NCI-H748 (cell line): ENCODE measurements around the gene CALM3.
"Not testable (repeated sequence)": the region's sequence is repeated elsewhere in the genome, so short reads cannot be mapped to it uniquely, and the experiment has no call there.

Source experiments
- DNase-seq: peaks from one replicate; lab custom pipeline; 2025; ENCODE audit not compliant: unreplicated experiment; lab: John Stamatoyannopoulos, UW

CALM3 gene

GRCh38 chr19:46601318-46602224 is at the start of gene CALM3:
Gene CALM3 (plus strand): TSS chr19:46601330. CDS start chr19:46601435, 105 bp downstream.
- peak; percentile 52 for DNase-seq

DNA sequence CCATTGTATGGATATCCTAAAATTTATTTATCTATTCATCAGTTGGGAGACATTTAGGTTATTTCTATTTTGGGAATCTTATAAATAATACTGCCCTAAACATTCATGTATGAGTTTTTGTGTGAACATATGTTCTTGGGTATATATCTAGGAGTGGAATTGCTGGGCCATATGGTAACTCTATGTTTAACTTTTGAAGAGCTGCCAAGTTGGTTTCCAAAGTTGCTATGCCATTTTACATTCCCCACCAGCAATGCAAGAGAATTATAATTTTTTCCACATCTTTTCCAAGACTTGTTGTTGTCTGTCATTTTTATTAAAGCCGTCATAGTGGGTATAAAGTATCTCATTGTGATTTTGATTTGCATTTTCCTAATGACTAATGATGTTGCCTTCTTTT is 48.2 kb upstream of the CALM3 start:
- DNase-seq: no peak

- DNase-seq: no peak
These were observed 47.0 kb upstream of the CALM3 start for GRCh38 chr19:46554161-46554560.

- DNase-seq: no peak
These were observed 45.4 kb upstream of the CALM3 start for GRCh38 chr19:46555628-46556280.

- not testable (repeated sequence) for DNase-seq
These were observed 44.7 kb upstream of the CALM3 start for GRCh38 chr19:46556471-46556870.

- no peak for DNase-seq
These were observed 41.9 kb upstream of the CALM3 start for GRCh38 chr19:46559203-46559602.

DNA sequence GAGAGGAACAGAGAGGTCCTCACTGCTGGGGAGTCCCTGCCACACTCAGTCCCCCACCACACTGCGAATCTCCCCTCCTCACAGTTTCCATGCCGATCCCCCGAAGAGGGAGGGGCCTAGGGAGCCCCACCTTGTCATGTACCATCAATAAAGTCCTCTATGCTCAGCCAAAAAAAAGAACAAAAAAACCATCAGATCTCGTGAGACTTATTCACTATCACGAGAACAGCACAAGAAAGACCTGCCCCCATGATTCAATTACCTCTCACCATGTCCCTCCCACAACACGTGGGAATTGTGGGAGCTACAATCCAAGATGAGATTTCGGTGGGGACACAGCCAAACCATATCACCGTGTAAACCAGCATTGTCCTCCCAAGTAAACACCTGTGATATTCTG is 41.5 kb upstream of the CALM3 start:
- DNase-seq: not testable (repeated sequence)

GRCh38 chr19:46564701-46565100 is 36.4 kb upstream of the CALM3 start:
- DNase-seq: no peak

DNA sequence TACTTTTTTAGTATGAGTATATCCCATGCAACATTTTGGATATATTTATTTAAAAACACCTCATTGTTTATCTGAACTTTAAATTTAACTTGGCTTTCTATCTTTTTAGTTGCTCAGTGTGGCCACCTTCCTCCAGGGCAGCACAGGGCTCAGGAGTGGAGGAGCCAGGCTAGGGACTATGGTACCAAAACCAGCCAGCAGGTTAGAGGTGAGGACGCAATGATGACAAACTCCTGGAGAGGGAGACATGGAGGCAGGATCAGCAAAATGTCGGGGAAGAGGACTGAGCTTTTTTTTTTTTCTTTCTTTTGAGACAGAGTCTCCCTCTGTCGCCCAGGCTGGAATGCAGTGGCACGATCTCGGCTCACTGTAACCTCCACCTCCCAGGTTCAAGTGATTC is 29.6 kb upstream of the CALM3 start:
- peak; percentile 56 for DNase-seq

DNA sequence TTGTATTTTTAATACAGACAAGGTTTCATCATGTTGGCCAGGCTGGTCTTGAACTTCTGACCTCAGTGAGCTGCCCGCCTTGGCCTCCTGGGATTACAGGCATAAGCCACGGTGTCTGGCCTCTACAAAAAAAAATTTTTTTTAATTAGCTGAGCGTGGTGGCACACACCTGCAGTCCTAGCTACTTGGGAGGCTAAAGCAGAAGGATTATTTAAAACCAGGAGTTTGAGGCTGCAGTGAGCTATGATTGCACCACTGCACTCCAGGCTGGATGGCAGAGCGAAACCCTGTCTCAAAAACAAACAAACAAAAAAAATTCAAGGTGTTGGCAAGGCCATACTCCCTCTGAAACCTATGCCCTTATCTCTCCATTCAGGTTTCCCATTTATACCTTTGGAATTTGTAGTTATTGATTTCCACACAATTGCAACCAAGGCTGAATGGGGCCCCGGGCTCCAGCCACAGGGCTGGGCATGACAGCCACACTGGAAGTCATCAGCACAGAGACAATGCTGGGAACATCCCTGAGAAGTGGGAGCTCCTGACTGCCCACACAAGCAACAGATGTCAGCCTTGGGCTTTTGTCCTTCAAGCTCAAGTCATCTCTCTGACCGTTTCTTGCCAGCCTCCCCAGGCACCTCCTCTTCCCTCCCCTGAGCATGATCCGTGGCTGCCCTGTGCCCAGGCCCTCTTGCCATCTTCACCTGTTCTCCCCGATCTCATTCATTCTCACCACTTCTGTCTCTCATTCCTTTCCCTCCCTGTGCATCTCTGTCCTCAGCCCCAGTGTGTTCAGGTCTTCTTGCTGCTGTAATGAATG is 27.2 kb upstream of the CALM3 start:
- no peak for DNase-seq

GRCh38 chr19:46574533-46574932 is 26.6 kb upstream of the CALM3 start:
- DNase-seq: no peak

- no peak for DNase-seq
These were observed 22.7 kb upstream of the CALM3 start for GRCh38 chr19:46578450-46578849.

- DNase-seq: peak; percentile 30
These were observed 21.7 kb upstream of the CALM3 start for GRCh38 chr19:46579361-46579879.

DNA sequence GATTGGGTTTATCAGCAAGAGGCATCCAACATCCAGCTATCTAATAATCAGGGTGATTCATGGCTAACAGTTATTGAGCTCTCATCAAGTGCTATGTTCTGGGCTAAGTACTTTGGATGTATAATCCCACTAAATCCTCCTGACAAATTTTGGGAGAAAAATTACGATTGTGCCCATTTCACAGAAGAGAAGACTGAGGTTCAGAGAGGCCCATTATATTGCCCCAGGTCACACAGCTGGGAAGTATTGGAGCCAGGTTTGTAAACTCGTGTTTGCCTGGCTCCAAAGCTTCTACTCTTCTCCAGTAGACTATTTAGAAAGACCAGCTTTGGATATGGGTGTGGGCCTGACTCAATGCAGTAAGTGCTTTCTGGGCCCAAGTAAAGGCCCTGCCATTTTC is 20.9 kb upstream of the CALM3 start:
- no peak for DNase-seq

- no peak for DNase-seq
These were observed 15.6 kb upstream of the CALM3 start for GRCh38 chr19:46585539-46585938.

- DNase-seq: no peak
These were observed 14.8 kb upstream of the CALM3 start for GRCh38 chr19:46586294-46586693.

DNA sequence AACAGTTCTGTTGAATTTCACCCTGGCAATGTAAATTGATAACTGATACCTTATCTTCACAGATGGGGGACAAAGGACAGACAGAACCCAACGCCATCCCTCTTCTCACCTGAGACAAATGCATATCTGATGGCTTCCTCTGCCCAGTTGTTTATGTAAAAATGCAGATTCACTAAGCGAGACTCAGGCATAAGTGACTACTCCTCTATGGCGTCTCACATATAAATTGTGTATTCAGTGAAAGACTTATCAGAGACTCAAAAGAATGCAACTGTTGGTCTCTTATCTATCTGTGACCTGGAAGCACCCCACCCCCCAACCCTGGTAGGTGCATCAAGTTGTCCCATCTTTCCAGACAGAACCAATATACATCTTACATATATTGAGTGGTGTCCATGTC is 13.3 kb upstream of the CALM3 start:
- no peak for DNase-seq

GRCh38 chr19:46591254-46591653 is 9.9 kb upstream of the CALM3 start:
- DNase-seq: no peak

- DNase-seq: no peak
These were observed 9.3 kb upstream of the CALM3 start for GRCh38 chr19:46591870-46592269.

DNA sequence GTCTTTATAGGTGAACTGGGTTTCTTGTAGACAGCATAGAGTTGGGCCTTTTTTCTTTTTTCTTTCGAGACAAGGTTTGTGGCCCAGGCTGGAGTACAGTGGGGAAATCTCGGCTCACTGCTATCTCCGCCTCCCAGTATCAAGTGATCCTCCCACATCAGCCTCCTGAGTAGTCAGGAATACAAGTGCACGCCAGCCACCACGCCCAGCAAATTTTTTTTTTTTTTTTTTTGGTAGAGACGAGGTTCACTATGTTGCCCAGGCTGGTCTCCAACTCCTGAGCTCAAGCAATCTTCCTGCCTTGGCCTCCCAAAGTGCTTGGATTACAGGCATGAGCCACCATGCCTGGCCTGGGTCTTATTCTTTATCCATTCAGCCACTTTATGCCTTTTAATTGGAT is 5.1 kb upstream of the CALM3 start:
- DNase-seq: no peak

DNA sequence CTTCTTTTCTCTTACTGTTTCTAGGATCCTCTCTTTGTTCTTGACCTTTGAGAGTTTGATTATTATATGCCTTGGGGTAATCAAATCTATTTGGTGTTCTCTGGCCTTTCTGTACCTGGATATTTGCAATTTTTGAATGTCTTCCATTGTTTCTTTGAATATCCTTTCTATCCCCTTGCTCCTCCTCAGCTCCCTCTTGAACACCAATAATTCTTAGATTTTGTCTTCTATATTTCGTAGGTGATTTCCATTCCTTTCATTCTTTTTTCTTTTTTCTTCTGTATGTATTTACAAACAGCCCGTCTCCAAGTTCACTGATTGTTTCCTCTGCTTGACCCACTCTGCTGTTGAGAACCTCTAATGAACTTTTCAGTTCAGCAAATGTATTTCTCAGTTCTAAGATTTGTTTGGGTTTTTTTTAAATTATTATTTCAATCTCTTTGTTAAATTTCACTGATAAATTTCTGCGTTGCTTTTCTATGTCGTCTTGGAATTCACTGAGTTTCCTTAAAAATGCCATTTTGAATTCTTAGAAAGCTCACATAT is 2.7 kb upstream of the CALM3 start:
- DNase-seq: no peak
